ENCODE data around the gene B4GALT2. TPM values are rescaled to one million over a fixed set of nuclear protein-coding genes. Genes with fewer than 3 reads are reported as not detected.

B4GALT2 gene
- total and polyA plus RNA-seq, 9 of the 15 experiments (the other 6 are each of a cell fraction or from before 2014, with no cell fraction given): 1.3 to 86.8 (median 43.8) TPM

DNA sequence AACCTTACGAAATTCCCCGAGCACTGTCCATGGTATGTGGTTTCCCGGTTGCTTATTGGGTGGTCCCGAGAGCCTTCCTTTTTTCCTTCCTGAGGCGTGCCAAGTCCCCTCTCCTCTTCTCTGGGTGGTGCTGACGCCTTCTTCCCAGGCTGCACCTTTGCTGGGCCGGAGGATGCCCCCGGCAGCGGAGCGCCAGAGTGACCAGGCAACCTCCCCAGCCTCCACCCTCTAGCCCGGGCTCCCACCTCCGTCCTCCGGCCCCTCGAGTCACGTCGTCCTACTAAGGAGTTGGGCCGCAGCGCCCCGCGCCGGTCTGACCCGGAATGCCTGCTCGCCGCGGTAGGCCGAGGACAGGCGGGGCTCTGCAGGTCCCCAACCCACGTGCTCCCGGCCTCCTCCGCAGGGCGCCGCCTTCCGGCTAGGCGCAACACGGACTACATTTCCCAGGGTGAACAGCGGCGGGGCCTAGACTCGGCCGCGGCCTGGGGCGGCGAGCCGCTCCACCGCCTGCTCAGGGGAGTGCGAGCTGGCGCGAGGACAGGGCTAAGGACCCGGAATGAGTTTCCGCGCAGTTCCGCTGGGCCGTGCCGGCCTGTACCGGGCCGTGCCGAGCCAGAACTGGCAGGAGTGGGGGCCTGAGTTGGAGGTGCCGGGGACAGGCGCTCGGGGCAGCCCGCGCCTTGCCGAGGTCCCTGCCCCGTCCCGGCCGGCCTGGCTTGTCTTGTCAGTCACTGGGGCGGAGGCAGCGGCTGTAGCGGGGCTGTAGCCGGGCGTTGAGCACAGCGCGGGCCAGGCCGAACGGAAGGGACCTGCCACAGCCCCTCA lies 32.6 kb upstream of the B4GALT2 start, which contains the start of gene IPO13 (continued):
- no peak for TF ChIP-seq POLR3A (IDR thresholded peaks at IDR 0.05; ENCODE audit: borderline replicate concordance, extremely low read depth, insufficient read depth, insufficient read length)
- TF ChIP-seq NR4A1 (CRISPR knock-in tag; IDR thresholded peaks at IDR 0.05): no peak
- peak; percentile 91 for TF ChIP-seq NR4A1 (tag; IDR thresholded peaks at IDR 0.05)
- no peak for TF ChIP-seq BDP1 (IDR thresholded peaks at IDR 0.05; ENCODE audit: insufficient read depth, insufficient read length)
- TF ChIP-seq TEAD2 (tag; IDR thresholded peaks at IDR 0.05): peak; percentile 66
- TF ChIP-seq U2AF2 (optimal IDR thresholded peaks at IDR 0.05; ENCODE audit: low read depth, low read length): no peak
- peak; percentile 23; the same call in 1 of the 2 replicates for TF ChIP-seq HSF4 (CRISPR knock-in tag; IDR thresholded peaks at IDR 0.05; ENCODE audit: borderline replicate concordance)
- TF ChIP-seq CHCHD3 (CRISPR knock-in tag; IDR thresholded peaks at IDR 0.05): no peak
- no peak for TF ChIP-seq ZKSCAN8 (CRISPR knock-in tag; IDR thresholded peaks at IDR 0.05)
- no peak for TF ChIP-seq SIRT6 (IDR thresholded peaks at IDR 0.05; ENCODE audit: low read depth, low read length)
- peak; percentile 33; the same call in 1 of the 2 replicates for TF ChIP-seq CC2D1A (IDR thresholded peaks at IDR 0.05)
- peak; percentile 100 for TF ChIP-seq FIP1L1 (IDR thresholded peaks at IDR 0.05; ENCODE audit: low read depth, low read length, poor library complexity, severe bottlenecking)
- no peak for TF ChIP-seq ZNF124 (CRISPR knock-in tag; IDR thresholded peaks at IDR 0.05)
- no peak for TF ChIP-seq SMAD2 (IDR thresholded peaks at IDR 0.05; ENCODE audit: low read depth, low read length)
- no peak for TF ChIP-seq ETS2 (tag; IDR thresholded peaks at IDR 0.05; ENCODE audit: borderline replicate concordance, poor library complexity, severe bottlenecking)
- TF ChIP-seq POLR2H (tag; IDR thresholded peaks at IDR 0.05; ENCODE audit: low read depth): no peak
- peak; percentile 59; the same call in 1 of the 2 replicates for TF ChIP-seq E2F5 (CRISPR knock-in tag; IDR thresholded peaks at IDR 0.05)
- TF ChIP-seq NRF1 (conservative IDR thresholded peaks at IDR 0.05 in 1 of 2, IDR thresholded peaks at IDR 0.05 in 1 of 2): peak; percentile 77 to 80
- peak; percentile 24; the same call in 1 of the 2 replicates for TF ChIP-seq HIVEP1 (CRISPR knock-in tag; IDR thresholded peaks at IDR 0.05)
- TF ChIP-seq L3MBTL2 (IDR thresholded peaks at IDR 0.05): peak; percentile 96
- no peak for TF ChIP-seq ZNF224 (CRISPR knock-in tag; IDR thresholded peaks at IDR 0.05)
- TF ChIP-seq, protein P1, sequence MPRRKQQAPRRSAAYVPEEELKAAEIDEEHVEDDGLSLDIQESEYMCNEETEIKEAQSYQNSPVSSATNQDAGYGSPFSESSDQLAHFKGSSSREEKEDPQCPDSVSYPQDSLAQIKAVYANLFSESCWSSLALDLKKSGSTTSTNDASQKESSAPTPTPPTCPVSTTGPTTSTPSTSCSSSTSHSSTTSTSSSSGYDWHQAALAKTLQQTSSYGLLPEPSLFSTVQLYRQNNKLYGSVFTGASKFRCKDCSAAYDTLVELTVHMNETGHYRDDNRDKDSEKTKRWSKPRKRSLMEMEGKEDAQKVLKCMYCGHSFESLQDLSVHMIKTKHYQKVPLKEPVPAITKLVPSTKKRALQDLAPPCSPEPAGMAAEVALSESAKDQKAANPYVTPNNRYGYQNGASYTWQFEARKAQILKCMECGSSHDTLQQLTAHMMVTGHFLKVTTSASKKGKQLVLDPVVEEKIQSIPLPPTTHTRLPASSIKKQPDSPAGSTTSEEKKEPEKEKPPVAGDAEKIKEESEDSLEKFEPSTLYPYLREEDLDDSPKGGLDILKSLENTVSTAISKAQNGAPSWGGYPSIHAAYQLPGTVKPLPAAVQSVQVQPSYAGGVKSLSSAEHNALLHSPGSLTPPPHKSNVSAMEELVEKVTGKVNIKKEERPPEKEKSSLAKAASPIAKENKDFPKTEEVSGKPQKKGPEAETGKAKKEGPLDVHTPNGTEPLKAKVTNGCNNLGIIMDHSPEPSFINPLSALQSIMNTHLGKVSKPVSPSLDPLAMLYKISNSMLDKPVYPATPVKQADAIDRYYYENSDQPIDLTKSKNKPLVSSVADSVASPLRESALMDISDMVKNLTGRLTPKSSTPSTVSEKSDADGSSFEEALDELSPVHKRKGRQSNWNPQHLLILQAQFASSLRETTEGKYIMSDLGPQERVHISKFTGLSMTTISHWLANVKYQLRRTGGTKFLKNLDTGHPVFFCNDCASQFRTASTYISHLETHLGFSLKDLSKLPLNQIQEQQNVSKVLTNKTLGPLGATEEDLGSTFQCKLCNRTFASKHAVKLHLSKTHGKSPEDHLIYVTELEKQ (CRISPR knock-in tag; IDR thresholded peaks at IDR 0.05): no peak
- TF ChIP-seq MEIS2 (IDR thresholded peaks at IDR 0.05; ENCODE audit: partially characterized antibody): peak; percentile 78

Data from K562 (cell line).